Prostate gland (tissue), 2 donors: ENCODE measurements around the gene APOBEC3H.

Source experiments
- CTCF ChIP-seq, 4 experiments: fragments of 200-600 bp in 2 of 4; fragments of 450-650 bp in 2 of 4; sonication (generic) in 2 of 4; IDR thresholded peaks; 1 replicate in 3 of 4; 2 replicates in 1 of 4; pipeline ENCODE4 v1.5.1; 2016 to 2019; ENCODE audit warnings: antibody characterized with exemption in 4 of 4, mild to moderate bottlenecking in 2 of 4, moderate library complexity in 2 of 4
- POLR2A ChIP-seq: fragments of 450-650 bp; IDR thresholded peaks from one replicate; pipeline ENCODE4 v1.6.1; 2016; ENCODE audit warnings: antibody characterized with exemption, mild to moderate bottlenecking
- POLR2AphosphoS5 ChIP-seq: sonication (generic); formaldehyde crosslinking; IDR thresholded peaks from one replicate; pipeline ENCODE4 v1.6.1; 2017; ENCODE audit warnings: antibody characterized with exemption

GRCh38 chr22:39081598-39081997 lies 15.4 kb upstream of the APOBEC3H start:
- TF ChIP-seq POLR2A: no peak
- no peak for TF ChIP-seq CTCF (IDR thresholded peaks at IDR 0.05)
- TF ChIP-seq POLR2AphosphoS5: no peak
